Ascending aorta (tissue), 2 donors: ENCODE measurements around the gene PNO1. TPM values are rescaled to one million over a fixed set of nuclear protein-coding genes. Genes with fewer than 3 reads are reported as not detected.

Source experiments
- DNase-seq, 2 donors: peaks; one replicate each; pipeline ENCODE4 v3.0.0-alpha.2; 2019; ENCODE audit warnings: low spot score in 2 of 2
- H3K27ac ChIP-seq, 2 donors: fragments of 200-600 bp; sonication (generic); one replicate each; pipeline ENCODE4 v1.5.1; 2016 to 2017; ENCODE audit warnings: mild to moderate bottlenecking in 1 of 2
- H3K27me3 ChIP-seq: fragments of 200-600 bp; sonication (generic); one replicate; pipeline ENCODE4 v1.5.1; 2017
- H3K36me3 ChIP-seq, 2 donors: fragments of 200-600 bp; sonication (generic); one replicate each; pipeline ENCODE4 v1.5.1; 2016
- H3K4me1 ChIP-seq, 2 donors: fragments of 200-600 bp; sonication (generic); one replicate each; pipeline ENCODE4 v1.5.1; 2016 to 2017; ENCODE audit warnings: mild to moderate bottlenecking in 1 of 2
- H3K4me3 ChIP-seq, 2 donors: fragments of 200-600 bp; sonication (generic); one replicate each; pipeline ENCODE4 v1.5.1; 2016 to 2017; ENCODE audit warnings: mild to moderate bottlenecking in 1 of 2
- H3K9me3 ChIP-seq, 2 donors: fragments of 200-600 bp; sonication (generic); one replicate each; pipeline ENCODE4 v1.5.1; 2016
- intact Hi-C: fragments of 100-400 bp; cut with DNase I; formaldehyde crosslinking; loops from one replicate; pipeline ENCODE4 v1.15.1; 2023
- total RNA-seq: library from RNA; depleted of rRNA; stranded (reverse); fragments of >200 nt; gene quantifications from one replicate; pipeline ENCODE4 v1.1.0, GENCODE V29; 2016
- TF ChIP-seq, protein P1 (sequence below), 3 experiments: fragments of 200-600 bp in 2 of 3; fragments of 450-650 bp in 1 of 3; sonication (generic) in 2 of 3; IDR thresholded peaks; one replicate each; pipeline ENCODE4 v1.5.1; 2016 to 2019; ENCODE audit warnings: antibody characterized with exemption in 3 of 3, mild to moderate bottlenecking in 1 of 3, moderate library complexity in 1 of 3

The PNO1 gene
- total RNA-seq, 1 donor from 2014 or later: 5.4 TPM

DNA sequence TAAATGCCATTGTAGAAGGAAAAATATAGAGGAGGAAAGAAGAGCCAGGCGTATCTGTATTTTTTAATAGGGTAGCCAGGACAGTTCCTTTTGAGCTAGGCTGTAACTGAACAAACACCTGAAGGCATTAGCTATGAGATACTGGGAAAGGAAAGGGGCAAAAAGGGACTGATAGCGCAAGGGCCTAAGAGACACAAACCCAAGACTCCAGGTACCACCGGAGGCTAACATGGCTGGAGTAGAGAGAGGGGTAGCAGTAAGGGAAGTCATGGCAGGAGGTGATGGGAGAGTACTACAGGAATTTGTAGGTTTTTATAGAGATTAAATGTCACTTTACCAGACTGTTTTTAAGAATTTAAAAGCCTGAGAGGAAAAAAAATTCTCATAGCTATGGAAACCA is 20.7 kb downstream of the PNO1 start:
- intact Hi-C loops: no loop called here
- H3K36me3 ChIP-seq: peaks cover 7 to 33% of the 10 kb centered on the region in 2 donors

DNA sequence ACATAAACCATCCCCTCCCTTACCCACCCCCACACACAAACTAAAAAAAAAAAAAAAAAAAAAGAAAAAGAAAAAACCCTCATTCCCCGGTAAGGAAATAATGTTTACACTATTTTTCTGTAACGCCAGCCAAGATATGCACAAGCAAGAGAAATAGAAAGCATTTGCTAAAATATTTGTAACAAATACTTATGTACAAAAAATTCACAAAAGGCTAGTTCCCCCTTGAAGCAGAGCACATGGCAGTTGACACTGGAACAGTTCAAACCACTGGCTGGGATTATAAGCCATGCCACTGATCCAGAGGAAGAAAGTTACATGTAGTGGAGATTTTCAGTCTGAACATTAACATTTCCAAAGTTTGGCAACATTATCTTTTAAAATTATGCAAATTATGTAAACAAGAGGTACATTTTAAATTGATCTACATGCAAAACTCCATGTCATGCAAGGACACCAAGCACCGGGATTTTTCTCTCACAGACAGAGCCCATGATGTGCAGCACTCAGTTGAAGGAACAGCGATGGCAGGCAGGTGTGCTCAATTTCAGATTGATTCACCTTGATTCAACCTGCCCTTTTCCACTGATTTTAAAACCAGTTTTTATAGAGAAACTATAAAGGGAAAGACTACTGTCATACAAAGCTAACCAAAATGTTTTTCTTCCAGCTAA is 21.4 kb downstream of the PNO1 start:
- Histone ChIP-seq H3K27ac (no peak overlapping the region), H3K36me3 (peaks cover 7 to 31% of the 10 kb centered on the region in 2 donors), H3K9me3 (no peaks in the 10 kb centered on the region), H3K4me3 (no peak overlapping the region), H3K27me3 (no peaks in the 10 kb centered on the region), H3K4me1 (no peaks in the 10 kb centered on the region)
- TF ChIP-seq, protein P1, sequence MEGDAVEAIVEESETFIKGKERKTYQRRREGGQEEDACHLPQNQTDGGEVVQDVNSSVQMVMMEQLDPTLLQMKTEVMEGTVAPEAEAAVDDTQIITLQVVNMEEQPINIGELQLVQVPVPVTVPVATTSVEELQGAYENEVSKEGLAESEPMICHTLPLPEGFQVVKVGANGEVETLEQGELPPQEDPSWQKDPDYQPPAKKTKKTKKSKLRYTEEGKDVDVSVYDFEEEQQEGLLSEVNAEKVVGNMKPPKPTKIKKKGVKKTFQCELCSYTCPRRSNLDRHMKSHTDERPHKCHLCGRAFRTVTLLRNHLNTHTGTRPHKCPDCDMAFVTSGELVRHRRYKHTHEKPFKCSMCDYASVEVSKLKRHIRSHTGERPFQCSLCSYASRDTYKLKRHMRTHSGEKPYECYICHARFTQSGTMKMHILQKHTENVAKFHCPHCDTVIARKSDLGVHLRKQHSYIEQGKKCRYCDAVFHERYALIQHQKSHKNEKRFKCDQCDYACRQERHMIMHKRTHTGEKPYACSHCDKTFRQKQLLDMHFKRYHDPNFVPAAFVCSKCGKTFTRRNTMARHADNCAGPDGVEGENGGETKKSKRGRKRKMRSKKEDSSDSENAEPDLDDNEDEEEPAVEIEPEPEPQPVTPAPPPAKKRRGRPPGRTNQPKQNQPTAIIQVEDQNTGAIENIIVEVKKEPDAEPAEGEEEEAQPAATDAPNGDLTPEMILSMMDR (IDR thresholded peaks at IDR 0.05): no peak
- DNase-seq: no peak
- intact Hi-C loops: no loop called here

More for the DNA sequence above, 20.7 kb downstream of the PNO1 start:
- Histone ChIP-seq H3K27ac (no peak overlapping the region), H3K4me1 (no peaks in the 10 kb centered on the region), H3K27me3 (no peaks in the 10 kb centered on the region), H3K9me3 (no peaks in the 10 kb centered on the region), H3K4me3 (no peak overlapping the region)
- DNase-seq: no peak
- TF ChIP-seq, protein P1 (IDR thresholded peaks at IDR 0.05): no peak

DNA sequence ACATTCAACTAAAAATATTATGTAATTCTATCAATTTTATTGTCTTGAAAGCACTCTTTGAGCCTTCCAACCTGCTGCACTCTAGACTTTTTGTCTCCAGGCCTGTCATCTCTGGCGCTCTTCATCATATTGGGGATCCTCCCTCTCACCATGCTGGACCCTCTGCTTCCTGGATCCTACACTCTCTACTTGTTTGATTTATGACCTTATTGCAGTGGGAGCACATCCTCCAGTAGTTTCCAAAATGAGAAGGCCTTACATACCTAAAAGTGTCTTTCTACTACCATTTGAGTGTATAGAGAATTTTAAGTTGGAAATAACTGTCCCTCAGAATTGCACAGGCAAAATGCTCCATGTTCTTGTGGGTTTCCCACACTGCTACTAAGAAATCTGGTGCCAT is 25.2 kb downstream of the PNO1 start:
- Histone ChIP-seq H3K4me3 (no peak overlapping the region), H3K27me3 (no peaks in the 10 kb centered on the region), H3K4me1 (no peaks in the 10 kb centered on the region), H3K9me3 (no peaks in the 10 kb centered on the region), H3K27ac (no peak overlapping the region), H3K36me3 (peaks cover 8 to 13% of the 10 kb centered on the region in 2 donors)
- no peak for DNase-seq
- intact Hi-C loops: no loop called here
- TF ChIP-seq, protein P1 (IDR thresholded peaks at IDR 0.05): no peak

DNA sequence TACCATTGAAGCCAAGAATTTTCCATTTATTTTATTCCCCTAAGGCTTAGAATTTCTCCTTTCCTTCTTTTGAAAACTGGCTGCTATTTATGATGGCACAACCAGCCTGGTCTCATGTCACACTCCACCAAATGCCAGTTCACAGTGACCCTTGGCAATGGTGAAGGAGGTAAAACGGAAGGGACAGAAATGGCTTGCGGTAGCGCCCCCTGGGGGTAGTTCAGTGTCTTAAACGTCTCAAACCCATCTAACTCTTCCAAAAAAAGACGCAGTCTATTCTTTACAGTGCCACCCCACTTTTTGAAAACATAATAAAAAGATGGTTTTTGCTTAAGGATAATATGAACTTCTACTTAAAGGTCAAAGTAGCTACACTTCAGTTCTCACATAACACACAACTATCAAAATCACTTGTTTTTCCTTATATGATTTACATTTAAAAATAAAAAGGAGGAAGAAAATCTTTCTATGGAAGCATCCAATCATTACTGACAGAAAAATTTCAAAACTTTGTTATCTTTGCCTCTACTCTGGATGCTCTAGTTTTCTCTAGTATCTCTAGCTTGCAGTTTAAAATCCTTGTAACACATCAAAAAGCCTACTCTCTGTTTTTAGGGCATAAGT is 28.0 kb downstream of the PNO1 start:
- no peak for DNase-seq
- intact Hi-C loops: no loop called here
- TF ChIP-seq, protein P1 (IDR thresholded peaks at IDR 0.05): peak in 2 of 3 experiments; percentile 38 to 50

DNA sequence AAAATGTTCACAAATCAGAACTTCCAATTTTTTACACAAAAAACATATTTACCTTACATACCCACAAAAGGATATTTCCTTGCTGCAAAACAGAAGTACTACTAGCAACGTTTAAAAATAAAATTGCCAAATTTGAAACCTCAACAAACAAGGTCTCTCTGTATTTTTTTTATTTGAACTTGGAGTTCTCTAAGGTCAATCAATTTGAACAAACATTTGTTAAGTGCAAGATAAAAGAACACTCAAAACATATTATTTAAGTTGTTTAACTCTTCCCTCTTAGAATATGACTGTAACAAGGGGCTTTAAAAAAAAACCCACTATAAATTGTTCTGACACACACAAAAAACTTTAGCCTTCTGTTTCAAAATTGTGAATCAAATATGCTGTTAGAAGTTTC is 29.6 kb downstream of the PNO1 start:
- no peak for DNase-seq
- Histone ChIP-seq H3K4me1 (no peaks in the 10 kb centered on the region), H3K36me3 (peaks cover 0 to 4% of the 10 kb centered on the region in 2 donors), H3K9me3 (no peaks in the 10 kb centered on the region), H3K27ac (no peak overlapping the region), H3K4me3 (no peak overlapping the region), H3K27me3 (no peaks in the 10 kb centered on the region)
- intact Hi-C loops: no loop called here
- TF ChIP-seq, protein P1 (IDR thresholded peaks at IDR 0.05): no peak

More for the DNA sequence above, 28.0 kb downstream of the PNO1 start:
- Histone ChIP-seq H3K27me3 (no peaks in the 10 kb centered on the region), H3K27ac (no peak overlapping the region), H3K9me3 (no peaks in the 10 kb centered on the region), H3K4me1 (no peaks in the 10 kb centered on the region), H3K36me3 (peaks cover 4 to 6% of the 10 kb centered on the region in 2 donors), H3K4me3 (no peak overlapping the region)
